ENCODE results near the gene HIRIP3.
"Not testable (repeated sequence)": the region's sequence is repeated elsewhere in the genome, so short reads cannot be mapped to it uniquely, and the experiment has no call there.

The HIRIP3 gene

DNA sequence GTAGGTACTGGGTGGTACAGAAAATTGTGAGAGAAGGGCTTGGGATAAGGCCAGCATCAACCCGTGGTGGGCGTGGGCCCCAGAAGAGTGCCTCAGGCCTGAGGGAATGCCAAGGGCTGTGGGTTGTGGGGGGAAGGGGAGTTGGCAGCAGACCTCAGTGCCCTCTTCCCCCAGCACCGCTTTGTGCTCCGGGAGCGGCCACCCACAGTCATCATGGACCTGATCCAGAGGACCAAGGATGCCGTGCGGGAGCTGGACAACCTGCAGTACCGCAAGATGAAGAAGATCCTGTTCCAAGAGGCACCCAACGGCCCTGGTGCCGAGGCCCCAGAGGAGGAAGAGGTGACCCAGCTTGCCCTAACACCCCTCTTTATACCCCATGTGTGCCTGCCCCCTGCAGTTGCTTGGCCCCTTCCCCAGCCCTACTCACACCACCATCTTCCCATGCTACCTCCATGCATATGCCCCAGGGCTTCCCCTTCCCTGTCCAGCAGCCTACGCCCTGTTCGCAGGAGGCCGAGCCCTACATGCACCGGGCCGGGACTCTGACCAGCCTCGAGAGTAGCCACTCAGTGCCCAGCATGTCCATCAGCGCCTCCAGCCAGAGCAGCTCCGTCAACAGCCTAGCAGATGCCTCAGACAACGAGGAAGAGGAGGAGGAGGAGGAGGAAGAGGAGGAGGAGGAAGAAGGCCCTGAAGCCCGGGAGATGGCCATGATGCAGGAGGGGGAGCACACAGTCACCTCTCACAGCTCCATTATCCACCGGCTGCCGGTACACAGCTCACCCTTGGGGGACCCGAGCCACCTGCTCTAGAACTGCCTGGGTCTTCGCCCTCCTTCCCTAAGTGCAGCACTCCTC, 12.6 kb downstream of the HIRIP3 start:
- DNase-seq = no peak

DNA sequence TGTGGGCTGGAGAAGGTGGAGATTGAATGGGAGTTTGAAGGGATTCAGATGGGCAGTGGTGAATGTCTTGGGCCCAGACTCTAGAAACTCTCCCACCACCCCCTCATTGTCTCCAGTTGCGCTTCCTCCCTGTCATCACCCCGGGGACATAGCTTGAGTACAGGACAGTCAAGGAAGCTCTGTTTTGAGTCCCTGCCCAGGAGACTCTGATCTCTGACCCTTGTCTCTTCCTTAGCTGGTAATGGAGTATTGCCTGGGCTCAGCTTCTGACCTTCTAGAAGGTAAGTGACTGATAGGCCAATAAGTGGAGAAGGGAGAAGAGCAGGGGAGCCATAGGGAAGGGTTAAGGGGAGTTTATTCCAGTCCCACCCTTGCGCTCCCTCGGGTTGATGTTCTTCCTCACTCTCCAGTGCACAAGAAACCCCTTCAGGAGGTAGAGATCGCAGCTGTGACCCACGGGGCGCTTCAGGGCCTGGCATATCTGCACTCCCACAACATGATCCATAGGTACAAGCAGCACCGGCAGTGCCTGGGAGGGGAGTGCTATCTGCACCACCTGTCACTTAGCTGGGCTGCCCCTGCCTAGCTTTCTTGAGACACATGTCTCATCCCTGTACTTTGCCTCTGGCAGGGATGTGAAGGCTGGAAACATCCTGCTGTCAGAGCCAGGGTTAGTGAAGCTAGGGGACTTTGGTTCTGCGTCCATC, 16.7 kb downstream of the HIRIP3 start:
- no peak for DNase-seq

DNA sequence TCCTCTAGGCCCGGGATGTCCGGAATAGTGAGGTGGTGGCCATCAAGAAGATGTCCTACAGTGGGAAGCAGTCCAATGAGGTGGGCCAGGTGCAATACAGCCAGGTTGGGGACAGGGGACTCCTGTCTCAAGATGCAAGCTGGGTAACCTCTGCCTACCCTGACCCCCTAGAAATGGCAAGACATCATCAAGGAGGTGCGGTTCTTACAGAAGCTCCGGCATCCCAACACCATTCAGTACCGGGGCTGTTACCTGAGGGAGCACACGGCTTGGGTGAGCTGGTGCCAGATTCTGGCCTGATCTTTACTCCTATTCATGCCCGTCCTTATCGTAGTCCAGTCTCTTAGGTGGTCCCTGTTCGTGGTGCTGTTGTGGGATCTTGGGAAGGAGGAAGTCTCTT, 17.3 kb downstream of the HIRIP3 start:
- DNase-seq = no peak

DNA sequence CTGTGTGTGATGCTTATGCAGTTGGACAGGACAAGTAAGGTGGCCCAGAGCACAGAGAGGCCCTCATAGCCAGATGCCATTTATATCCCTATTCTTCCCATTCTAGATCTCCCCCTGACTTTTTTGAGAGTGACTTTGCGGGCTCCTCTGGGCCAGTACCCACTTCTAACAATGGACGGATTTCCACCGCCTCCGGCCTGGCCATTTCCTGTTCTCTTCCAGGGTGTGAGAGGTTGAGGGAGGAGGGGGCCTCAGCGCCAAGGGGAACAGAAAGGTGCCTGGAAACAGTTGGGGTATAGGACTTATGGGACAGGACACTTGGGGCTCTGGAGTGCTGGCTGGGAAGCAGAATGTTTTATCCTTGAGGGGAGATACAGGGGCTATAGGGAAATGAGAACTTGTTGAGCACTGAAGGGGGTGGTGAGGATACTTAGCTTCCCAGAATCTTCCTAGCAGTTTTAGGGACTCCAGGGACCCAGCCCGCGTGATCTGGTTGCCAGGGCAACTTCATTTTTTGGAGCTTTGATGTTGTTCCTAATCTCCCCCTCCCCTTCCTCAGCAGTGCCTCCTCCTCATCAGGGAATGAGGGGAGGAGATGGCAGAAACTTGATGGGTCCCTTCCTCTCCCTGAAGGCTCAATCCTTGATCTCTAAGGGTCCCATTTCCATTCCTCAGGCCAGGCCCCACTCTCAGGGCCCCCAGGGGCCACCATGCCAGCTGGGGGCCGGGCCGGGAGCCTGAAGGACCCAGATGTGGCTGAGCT, 18.2 kb downstream of the HIRIP3 start:
- no peak for DNase-seq

DNA sequence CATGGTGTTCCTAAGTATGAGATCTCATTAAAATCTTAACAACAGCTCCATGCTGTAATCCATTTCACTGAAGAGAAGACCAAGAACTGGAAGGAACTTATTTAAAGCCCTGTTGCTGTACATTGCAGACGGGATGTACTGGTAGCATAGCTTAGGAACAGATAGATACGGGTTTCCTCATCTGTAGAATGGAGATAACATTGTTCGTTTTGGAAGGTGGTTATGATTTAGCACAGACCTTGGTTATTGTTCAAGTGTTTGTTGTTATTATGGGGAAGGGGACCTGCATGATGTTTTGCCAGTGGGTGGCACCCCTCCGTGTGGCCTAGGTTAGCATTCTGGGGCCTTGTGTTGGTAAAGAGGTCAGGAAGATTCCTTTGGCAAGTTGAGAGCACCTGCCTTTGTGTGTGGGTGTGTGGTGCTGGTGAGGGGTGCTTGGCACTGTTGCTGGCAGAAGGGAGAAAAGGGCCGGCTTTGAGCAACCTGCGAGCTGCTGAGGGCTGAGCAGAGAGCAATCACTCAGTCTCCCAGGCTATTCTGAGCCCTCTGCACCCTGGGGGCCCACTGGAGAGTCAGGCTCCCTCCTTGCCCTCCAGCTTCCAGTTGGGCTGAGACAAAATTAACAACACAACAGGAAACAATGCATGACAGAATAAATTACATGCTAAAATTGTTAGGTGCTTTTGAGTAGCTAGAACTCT, 19.5 kb downstream of the HIRIP3 start:
- no peak for DNase-seq

DNA sequence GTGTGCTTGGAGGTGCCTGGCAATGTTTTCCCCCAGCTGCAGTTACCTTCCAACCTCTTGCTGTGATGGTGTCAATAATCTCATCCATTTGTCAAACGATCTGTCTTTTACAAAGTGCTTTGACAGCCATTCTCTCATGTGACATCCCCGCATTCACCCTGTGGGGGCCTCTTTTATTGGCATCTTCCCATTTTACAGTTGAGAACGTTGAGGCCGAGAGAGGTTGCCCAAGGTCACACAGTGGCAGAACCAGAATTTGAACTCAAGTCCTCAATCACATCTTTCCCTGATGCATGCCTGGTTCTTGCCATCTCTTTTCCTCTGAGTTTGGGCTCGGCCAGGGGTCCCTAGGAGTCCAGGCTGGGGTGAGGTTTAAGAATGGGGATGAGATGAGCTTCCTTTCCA, 20.3 kb downstream of the HIRIP3 start:
- no peak for DNase-seq

DNA sequence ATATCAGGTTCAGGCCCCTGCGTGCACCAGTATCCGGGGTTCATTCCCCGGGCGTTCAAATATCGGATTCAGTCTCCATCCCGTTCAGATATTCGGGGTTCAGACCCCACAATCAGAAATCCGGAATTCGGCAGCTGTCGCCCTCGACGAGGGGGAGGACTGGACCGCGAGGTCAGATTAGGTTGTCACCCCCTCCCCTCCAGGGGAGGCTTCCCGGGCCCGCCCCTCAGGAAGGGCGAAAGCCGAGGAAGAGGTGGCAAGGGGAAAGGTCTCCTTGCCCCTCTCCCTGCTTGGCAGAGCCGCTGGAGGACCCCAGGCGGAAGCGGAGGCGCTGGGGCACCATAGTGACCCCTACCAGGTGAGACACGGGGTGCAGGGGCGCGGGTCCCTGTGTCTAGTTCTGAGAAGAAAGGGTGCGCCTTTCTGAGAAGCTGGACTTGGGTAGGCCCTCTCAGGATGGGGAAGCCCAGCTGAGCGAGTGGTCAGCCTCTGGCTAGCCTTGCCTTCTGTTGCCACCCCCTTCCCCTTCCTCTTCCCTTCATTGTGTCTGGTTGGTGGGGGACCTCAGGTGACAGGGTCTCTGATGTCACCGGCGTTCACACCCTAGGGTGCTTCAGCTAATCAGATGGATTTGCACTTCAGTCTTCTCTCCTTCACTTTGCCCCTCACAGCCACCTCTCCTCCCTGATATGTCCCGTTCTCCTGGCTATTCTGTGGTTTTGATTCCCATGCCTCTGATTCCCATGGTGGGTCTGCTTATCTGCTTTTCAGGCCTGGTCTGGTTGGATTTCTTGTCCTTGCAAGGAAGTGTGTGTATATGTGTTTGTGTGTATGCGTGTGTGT, 20.9 kb downstream of the HIRIP3 start:
- no peak for DNase-seq

DNA sequence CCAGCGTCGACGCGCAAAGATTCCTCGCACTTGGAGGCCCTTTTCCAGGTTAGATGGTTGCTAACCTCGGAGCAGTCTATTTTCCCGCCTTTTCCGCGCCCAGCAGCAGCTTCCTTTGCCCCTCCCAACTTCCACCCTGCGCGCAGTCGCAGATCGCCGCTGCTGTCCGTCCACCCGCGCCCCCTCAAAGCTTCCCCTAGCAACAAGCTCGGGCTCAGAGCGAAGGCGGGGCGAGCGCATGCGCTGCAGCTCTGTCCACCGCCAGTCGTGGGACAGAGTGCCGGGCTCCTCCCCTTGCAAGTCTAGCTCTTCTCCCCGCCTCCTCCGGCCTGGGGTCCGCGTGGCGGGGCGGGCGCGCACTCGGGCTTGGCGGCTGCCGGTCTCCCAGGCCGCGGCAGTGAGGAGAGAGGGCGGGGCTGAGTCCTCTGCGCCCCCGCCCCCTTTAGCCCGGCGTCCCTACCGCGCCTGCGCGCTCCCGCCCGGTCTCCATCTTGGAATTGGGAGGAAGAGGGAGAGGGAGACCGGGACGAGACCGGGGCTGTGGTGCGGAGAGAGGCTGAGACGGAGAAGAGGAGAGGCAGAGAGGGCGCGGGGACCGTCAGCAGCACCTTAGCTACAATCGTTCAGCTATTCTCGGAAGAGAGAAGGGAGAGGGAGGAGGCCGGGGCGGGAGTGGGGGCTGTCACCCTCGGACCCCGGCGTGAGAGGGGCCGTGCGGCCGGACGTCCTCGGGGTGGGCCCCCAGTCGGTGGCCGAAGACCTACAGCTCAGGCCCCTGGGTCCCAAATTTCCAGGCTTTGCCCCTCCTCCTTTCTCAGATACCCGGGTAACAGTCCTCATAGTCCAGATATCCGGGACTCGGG, 21.8 kb downstream of the HIRIP3 start, which contains the start of gene TAOK2:
Gene TAOK2 (plus strand): TSS at position 485 of the 863 bp plus-strand sequence. CDS start 3,905 bp downstream, outside the sequence.
- DNase-seq = peak; percentile 93

DNA sequence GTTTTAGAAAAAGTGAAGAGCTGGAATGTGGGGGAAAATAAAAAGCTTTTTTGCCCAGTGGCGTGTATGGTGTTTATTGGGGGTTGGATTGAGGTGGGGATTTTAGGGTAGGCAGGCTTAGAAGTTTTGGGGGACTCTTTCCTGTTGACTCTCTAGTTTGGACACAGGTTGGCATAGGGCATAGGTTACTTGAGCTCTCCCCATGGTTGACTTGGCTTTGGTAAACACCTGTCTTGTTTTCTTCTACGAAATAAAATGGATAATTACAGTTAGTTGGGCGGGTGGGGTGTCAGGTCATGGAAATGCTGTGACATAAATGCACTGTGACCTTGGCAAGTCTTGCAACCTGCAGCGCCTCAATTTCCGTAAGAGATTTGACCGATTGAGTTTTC, 22.4 kb downstream of the HIRIP3 start:
- no peak for DNase-seq

DNA sequence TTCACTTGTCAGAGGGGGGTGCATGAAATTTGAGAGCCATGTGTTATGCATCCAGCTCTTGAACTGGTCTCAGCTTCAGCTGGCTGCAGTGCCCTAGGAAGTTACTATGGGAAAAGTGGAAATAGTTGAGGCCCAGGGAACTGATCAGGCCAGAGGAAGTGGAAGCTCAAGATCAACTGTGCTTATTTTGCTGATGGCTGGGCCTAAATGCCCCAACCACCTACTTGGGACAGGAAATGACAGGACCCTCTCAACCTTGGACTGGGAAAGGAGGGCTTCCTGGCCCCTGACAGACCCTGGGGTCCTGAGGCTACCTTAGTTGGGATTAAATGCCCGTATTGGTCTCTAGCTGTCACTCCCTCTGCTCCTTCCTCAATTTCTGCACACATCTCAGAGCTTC, 22.9 kb downstream of the HIRIP3 start:
- no peak for DNase-seq

DNA sequence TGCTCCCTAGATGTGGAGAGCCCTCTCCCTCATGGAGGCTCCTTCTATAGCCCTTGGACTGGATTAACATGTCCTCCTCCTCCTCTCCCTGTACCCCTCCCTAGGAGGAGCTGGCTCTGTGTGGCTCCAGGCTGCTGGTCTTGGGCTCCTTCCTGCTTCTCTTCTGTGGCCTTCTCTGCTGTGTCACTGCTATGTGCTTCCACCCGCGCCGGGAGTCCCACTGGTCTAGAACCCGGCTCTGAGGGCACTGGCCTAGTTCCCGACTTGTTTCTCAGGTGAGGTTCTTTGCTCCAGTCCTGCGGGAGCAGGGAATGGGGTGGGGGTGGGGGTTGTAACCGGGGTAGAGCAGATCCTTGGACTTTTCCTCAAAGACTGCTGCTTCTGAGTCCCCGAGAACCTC, 24.1 kb downstream of the HIRIP3 start:
- DNase-seq = no peak

DNA sequence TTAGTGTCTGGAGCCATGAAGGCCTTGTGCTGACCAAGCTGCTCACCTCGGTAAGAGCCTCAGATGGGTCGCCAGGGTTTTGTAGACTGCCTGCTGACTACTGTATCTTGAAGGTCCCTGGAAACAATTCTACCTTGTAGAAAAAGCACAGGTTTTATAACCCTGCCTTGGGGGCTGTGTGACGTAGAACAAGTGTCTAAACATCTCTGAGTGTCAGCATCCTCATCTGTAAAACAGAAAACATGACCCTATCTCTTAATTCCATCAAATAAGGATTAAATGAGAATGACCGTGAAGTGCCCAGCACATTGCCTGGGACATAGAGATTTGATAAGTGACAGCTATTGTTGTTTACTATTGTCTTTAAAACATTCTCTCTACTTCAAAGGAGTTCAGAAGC, 27.2 kb downstream of the HIRIP3 start:
- DNase-seq = no peak

DNA sequence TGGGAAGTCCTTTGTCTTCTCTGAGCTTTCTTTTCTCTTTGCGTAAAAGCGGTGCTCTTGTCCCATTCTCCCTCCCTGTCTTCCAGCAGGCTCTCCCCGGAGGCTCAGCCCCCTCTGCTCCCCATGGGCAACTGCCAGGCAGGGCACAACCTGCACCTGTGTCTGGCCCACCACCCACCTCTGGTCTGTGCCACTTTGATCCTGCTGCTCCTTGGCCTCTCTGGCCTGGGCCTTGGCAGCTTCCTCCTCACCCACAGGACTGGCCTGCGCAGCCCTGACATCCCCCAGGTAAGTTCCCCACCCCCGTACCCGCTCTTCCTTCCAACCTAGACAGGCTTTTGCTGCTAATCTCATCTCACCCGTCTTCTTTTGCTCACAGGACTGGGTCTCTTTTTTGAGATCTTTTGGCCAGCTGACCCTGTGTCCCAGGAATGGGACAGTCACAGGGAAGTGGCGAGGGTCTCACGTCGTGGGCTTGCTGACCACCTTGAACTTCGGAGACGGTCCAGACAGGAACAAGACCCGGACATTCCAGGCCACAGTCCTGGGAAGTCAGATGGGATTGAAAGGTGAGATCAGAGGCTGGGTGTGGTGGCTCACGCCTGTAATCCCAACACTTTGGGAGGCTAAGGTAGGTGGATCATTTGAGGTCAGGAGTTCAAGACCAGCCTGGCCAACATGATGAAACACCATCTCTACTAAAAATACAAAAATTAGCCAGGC, 32.2 kb downstream of the HIRIP3 start:
- DNase-seq = no peak

DNA sequence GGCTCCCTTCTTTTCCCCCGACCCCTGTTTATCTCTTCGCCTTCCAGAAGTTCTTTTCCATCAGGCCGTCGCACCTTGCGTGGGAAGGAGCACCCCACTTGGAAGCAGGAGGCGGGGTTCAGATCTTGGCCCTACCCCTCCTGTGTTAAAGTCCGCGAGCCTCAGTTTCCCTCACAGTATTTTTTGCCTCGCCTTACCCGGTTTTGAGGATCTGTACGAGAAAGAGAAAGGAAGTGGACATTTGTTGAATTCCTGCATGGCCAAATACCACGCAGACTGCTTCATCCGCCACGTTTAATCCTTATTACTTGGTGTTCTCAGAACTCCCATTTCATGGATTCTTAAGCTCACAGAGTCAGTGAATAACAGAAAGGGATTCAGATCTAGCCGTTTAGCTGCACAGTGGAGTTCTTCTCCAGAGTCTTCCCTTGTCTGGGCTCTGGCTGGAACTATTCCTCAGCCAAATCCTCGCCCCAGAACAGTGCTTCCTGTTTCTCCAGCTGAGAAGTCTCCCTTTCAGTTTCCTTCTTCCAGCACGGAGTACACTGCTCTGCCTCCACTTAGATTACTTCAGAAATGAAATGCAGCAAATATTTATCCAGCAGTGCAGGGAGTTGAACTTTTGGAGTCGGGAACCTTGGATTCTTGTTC, 32.9 kb downstream of the HIRIP3 start:
- no peak for DNase-seq

DNA sequence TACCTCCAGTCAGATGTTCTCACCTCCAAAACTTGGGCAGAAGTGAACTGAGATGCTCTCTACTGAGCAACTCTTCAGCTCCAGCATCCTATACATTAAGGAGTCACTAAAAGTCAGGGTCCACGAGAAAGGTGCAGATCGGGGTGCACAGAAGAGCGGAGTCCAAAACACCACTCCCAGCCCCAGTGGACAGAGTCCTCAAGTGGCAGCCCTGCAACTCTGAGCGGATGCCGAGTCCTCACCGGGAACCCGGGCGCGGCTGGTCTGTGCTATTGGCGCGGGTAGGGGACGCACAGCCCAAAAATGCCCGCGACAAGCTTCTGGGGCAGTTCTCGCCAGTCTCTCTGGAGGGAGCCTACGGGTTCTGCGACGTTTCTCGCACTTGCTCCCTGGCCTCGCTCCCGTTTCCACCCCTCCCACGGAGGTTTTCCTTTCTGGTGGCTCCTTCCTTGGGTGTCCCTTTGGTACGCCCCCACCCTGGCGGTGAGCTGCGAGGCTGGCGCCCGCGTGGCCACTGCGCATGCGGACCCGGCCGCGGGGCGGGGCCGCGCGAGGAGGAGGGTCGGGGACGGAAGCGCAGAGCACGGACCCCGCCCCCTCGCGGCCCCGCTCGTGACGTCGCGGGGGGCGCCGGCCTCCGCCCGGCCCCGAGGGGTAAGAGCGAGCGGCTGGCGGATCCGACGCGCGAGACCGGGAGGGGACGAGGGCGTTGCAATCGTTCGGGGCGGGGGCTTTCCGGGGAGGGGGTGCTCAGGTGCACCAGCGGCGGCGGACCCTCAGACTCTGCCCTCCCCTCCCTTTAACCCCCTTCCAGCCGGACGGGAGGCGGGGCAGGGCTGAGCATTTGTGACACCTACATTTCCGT, 33.7 kb downstream of the HIRIP3 start, which contains the start of gene TMEM219:
Gene TMEM219 (plus strand): TSS at position 601 of the 865 bp plus-strand sequence. CDS start 1,065 bp downstream, outside the sequence.
- DNase-seq = peak; percentile 53

DNA sequence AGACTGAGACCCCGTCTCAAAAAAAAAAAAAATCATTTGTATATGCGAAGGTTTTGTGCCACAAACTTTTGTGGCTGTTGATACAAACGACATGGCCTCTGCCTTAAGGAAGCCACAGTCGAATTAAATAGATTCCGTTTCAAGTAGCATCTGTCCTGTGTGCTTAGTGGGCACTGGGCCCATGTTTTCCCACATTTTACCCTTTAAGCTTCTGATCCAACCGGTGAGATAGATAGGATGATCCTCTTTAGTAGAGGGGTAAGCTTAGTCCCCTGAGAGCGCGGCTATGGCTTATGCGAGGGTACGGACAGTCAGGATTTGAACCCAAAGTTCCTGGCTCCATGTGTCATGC, 34.3 kb downstream of the HIRIP3 start:
- no peak for DNase-seq

DNA sequence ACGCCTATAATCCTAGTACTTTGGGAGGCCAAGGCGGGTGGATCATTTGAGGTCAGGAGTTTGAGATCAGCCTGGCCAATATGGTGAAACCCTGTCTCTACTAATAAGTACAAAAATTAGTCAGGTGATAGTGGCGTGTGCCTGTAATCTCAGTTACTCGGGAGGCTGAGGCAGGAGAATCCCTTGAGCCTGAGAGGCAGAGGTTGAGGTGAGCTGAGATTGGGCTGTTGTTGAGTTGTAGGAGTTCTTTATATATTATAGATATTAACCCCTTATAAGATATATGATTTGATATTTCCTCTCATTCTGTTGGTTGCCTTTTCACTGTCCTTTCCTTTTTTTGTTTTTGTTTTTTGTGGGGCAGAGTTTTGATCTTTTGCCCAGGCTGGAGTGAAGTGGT, 35.6 kb downstream of the HIRIP3 start:
- DNase-seq = not testable (repeated sequence)

DNA sequence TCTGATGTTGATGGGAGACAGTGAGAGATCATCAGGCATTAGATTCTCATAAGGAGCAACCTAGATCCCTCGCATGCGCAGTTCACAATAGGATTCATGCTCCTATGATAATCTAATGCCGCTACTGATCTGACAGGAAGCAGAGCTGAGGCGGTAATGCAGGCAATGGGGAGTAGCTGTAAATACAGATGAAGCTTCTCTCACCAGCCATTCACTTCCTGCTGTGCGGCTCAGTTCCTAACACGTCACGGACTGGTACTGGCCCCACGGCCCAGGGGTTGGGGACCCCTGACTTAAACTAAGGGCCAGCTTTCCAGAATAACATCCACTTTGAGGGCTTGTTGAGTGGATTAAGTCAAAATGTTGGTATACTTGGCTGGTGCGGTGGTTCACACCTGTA, 36.1 kb downstream of the HIRIP3 start:
- DNase-seq = no peak

DNA sequence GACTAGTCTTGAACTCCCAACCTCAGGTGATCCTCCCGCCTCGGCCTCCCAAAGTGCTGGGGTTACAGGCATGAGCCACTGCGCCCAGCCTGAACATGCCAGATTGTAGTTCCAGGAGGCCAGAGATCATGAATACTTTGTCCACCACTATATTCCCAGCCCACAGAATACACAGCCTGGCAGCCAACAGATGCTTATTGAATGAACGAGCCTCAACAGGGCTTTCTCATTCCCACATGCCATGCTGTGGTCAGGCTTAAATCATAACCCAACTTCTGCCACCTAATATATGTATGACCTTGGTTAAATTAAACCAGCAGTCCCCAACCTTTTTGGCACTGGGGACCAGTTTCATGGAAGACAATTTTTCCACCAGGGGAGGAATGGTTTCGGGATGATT, 36.7 kb downstream of the HIRIP3 start:
- no peak for DNase-seq

Measured in NCI-H1048 (cell line).